T-helper 22 cell (primary cell): ENCODE results near the gene VWA3B.
"Not testable (repeated sequence)": the region's sequence is repeated elsewhere in the genome, so short reads cannot be mapped to it uniquely, and the experiment has no call there.

ENCODE experiments used
- DNase-seq: peaks from one replicate; pipeline ENCODE4 v3.0.0-alpha.2; 2020; ENCODE audit warnings: low read depth

Gene VWA3B

DNA sequence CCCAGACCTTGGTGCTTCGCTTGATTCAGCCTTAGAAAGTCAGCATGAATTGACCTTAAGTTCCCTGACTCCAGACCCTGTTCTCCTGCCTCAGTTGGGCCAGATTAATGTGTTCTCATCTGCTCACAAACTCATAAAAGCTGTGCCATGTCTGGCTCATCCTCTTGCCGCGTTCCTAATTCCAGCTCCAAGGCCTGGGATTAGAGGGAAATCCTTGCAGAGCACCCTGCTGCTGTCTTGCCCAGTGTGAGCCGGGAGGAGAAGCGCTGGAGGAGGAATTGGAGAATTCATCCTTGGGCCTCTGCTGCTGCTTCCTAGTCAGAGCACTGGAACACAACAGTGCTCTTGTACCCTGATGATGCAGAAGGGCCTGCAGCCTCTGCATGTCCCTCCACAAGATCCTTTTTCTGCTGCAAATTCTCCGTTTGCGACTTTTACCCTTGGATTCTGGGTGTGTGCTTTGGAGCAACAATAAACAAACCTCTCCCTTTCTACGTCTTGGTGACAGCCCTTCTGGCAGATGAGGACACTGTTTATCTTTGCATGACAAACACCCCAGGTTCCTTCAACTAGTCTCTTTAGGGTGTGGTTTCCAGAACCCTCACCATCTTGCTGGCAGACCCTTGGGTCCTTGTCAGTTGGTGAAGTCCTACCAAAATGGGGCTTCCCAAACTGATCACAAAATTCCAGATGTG lies 212.4 kb downstream of the VWA3B start:
- no peak for DNase-seq

DNA sequence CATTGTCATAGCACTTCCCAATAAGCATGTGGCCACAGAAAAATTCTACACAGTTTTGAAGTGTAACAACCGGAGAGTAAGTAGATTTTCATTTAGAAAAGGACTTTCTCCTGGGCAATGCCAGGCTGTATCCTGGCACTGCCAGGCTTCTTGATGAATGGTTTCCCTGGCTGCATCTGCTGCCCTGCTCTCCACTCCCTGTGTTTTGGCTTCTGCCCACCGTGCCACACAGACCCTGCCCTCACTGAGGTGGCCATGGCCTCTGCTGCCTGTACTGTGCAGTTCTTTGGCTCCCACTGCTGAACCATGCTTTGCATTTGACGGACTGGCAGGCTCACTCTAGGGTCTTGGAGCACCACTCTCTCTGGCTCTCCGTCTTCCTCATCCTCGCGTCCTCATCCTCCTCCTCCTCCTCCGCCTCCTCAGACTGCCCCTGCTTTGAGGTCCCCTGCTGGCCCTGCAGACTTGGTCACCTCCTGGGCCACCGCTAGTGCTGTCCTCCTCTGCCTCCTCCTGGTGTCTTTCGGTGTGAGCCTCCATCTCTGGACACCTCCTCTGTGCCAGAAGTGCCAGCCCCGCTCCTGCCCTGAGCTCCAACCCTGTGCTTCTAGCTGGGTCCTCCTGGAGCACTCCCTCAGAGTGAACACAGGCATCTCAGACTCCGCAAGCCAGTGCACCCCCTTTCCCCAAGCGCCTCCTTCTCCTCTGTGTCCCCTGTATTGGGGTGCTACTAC lies 213.3 kb downstream of the VWA3B start:
- no peak for DNase-seq

DNA sequence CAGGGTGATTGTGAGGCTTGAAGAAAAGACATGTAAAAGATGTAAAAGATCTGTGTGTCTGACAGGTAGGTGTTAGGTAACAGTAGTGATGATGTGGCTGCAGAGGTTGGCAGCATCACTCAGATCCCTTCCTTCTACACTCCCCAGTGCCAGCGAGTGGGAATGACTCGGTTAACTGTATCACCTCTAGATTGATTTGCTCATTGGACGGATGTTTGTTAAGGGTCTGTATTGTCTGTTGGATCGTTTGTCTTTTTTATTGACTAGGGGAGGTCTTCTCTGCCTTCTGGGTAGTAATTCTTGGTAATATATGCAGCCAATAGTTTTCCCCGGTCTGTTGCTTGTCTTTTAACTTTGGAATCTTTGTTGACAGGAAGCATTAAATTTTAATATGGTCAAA lies 214.5 kb downstream of the VWA3B start:
- no peak for DNase-seq

DNA sequence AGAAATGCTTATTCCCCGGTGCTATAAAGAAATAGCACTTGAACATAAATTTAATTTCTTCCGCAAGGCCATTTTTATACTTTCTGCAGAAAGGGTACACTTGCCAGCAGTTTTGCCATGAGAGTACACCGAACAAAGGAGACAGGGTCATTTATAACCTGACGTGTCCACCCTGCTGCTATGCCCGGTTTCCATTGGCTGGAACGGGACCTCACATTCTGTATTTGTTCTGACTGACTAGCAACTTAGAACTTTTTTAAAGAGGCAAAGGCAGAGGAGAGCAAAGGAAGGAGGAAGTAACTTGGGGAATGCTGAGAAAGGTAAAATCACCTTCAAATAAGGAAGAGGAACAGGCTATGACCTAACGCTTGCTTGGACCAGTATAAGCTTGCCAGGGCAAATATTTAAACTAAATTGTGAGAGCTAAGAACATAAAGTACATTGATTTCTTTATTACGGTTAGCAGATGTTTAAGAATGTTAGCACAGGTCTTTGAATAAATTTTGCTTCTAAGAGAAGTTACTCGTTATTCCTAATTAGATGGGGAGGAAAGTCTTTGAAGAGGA lies 220.2 kb downstream of the VWA3B start:
- DNase-seq = not testable (repeated sequence)

DNA sequence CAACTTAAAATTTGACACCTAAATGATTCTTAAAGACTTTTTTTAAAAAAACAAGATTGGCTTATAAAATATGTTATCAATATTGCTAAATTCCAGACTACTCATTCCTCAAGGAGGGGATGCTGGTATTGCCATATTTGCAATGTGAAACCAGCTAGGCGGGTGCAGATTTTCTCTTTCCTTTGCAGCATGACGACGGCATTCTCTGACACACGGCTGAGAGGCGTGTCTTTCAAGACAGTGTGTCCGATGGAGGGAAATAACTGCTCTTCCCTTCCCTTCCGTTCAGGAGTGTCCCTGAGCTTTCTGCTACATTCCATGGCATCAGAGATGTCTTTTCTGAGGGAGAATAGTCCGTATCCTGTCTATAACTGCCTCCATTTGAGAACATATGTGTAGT lies 221.1 kb downstream of the VWA3B start:
- no peak for DNase-seq

DNA sequence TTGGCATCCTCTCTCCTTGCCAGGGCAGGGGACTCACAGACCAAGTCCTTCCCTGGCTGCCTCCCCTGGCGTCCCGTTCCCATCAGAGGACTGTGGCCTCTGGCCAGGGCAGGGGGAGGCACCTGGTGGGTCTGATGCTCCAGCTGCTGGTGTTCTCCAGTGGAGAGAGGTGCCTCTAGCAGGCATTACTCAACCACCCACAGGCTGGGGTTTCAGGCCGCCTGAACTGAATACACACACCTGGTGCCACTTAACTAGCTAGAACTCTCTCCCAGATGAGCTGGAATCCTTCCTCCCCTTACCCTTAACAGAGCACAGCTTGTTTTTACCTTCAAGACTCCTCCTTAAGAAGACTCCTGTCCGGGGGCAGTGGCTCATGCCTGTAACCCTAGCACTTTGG lies 221.6 kb downstream of the VWA3B start:
- no peak for DNase-seq

DNA sequence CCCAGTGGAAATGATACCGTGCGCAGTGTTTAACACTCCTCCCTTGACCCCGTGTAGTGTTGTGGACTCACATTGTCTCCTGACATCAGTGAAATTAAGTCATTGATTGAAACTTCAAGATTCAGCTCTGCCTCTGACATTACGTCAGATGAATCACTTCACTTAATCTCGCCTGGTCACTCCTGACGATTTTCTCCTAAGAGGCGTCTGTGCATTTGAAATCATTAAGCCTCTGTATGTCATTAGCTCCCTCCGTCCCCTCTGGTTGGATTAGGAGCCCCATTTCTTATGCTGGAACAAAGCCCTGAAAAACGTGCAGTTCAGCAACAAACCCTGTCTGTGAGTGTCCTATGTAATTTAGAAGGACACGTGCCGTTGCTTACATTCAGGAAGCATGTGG lies 222.6 kb downstream of the VWA3B start:
- DNase-seq = no peak

DNA sequence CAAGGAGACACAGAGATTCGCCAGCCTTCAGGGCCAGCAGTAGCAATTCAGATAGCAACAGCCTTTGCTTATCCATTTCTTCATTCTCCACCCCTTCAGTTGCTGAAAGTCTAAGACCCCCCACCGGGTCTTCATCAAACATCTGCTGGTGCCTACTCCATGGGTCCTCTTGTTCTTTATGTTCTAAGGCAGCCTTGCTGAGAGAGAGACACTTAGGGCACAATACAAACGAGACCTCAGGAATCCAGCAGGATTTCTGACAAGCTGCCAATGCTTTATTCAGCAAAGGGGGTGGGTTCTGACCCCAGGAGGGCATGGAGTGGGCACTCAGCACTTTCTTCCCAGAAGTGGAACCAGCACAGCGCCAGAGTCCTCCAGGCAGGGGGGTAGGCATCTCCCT lies 223.0 kb downstream of the VWA3B start:
- DNase-seq = no peak

DNA sequence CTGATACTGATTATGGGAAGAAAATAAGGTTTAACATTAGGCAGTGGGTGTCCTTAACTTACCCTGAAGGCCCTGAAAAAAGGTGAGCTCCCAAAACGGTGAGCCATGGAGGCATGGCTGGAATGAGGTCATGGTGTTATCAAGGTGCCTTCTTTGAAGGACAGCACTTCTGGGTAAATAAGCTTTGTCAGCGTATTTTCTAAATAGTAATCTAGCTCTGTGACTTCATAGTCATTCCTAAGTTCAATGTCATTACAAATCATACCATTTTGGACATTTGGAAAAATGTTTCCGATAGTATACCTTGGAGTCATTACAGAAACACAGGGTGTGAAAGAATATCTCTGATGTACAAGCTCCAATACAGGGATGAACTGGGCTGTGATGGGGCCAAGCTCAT lies 224.1 kb downstream of the VWA3B start:
- no peak for DNase-seq

DNA sequence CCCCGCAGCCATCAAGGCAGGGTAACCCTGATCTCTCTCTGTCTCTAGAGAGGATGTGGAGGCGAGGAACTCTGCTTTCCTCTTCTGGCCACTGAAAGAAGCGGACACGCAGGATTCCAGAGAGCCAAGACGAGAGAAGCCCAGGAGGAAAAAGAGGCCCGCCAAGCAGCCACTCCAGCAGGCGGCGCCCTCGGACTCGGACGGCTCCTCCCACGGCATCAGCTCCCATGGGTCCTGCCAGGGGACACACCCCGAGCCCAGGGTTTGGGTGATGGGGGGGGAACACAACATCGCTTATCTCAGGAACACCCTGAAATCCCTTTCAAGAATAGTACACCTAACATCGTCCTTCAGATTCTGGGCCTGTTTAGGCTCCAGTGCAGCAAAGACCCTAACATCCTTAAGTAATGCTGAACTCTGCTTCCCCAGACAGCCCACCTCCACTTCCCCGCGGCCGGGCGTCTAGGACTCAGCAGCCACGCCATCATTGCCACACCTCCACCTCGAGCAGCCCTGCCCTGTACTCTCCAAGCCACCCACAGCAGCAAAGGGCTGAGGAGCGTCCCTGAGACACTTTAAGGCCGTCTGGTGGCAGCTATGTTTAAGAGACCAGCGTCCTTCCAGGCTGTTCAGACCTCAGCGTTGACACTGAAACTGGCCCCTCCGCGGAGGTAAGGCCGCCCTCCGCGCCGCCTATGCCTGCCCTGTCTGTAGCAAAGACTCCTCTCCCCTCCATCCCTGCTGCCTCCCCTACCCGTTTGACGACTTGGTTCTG lies 225.0 kb downstream of the VWA3B start:
- no peak for DNase-seq

DNA sequence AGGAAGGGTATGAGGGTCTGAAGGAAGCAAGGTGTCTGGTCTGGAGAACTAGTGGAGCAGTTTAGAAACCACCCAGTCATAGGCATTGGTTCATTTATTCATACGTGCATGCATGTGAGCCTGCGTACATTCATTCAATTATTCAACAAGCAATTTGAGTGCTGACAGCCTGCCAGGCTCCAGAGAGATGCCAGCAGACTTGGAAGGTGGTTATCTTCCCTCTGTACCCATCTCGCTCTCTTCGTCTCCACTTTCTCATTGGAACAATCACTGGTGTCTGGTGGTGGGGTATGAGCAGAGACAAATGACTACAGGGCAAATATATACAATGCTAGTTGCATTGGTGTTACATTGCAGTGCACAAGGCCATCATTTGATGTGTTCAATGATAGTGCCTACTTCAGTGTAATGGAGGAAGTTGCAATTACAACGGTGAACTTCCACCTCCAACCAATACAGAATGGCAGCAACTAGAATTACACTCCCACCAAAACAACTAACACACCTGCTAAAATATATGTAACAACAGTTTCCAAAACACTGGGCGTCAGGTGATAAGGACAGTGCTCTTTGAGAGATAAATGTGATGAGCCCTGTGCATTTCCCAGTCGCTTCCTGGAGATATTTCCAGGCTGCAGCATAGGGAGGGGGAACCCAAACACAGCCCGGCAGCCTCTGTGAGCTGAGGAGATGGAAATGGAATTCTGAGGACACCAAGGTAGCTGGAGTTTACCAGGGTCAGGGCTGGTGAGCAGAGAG lies 226.7 kb downstream of the VWA3B start:
- no peak for DNase-seq

DNA sequence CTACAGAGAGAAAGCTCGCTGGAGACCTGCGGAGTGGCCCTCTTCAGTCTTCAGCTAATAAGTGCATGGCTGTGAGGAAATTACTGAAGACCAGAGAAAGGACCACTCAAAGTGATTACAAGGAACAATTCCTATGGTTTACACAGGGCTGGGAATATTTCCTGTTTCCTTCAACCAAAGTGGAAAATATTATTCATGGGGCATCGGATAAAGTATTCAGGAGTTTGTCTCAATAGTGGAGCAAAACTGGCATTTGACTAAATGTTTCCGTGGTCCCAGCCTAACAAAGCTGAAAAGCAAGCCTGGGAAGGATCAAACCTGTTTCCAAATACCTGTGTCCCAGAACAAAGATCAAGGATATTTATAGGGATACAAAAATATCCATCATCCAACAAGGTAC lies 227.3 kb downstream of the VWA3B start:
- DNase-seq = no peak

DNA sequence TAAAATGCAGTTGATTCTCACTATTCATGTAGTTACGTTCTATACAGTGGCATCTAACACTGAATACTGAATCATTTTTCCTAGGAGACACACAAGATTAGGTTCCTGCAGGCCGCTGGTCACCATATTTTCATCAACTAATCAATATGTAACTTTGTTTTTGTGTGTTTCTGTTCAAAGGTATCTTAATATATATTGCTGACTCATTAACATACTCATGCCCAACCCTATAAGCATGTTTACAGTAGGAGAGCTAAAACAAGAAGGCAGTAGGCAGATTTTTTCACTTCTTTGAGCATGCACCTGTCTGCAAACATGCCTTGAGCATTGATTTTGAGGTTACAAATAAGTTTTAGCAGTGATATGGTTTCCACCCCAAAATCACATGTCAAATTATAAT lies 229.0 kb downstream of the VWA3B start:
- no peak for DNase-seq

DNA sequence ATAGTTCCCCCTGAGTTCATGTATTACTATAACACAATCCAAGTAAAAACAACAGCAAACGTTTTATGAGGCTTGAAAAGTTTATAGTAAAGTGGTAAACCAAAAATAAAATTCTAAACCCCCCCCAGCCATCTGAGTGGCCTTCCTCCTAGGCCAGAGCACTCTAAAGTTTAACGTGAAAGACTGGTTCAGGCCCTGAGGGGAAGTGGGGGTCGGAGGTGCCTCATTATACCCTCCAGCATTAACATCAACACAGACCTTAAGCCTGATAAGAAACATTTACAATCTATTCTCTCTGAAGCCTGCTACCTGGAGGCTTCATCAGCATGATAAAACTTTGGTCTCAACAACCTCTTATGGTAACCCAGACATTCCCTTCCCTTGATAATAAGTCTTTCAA lies 230.2 kb downstream of the VWA3B start:
- DNase-seq = no peak

DNA sequence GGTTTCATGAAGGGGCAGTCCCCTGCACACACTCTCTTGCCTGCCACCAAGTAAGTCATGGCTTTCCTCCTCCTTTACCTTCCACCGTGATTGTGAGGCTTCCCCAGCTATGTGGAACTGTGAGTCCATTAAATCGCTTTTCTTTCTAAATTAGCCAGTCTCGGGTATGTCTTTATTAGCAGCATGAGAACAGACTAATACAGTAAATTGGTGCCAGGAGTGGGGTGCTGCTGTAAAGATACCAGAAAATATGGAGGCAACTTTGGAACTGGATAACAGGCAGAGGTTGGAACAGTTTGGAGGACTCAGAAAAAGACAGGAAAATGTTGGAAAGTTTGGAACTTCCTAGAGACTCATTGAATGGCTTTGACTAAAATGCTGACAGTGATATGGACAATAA lies 233.2 kb downstream of the VWA3B start:
- not testable (repeated sequence) for DNase-seq

DNA sequence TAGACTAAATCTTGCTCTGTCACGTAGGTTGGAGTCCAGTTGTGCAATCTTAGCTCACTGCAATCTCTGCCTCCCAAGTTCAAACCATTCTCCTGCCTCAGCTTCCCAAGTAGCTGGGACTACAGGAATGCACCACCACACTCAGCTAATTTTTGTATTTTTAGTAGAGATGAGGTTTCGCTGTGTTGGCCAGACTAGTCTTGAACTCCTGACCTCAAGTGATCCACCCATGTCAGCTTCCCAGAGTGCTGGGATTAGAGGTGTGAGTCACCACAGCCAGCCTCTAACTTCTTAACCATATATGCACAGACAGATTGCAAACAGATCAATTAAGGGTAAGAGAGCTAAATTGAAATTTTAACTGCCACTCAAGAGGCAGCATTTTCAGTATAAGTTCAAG lies 237.2 kb downstream of the VWA3B start:
- no peak for DNase-seq

DNA sequence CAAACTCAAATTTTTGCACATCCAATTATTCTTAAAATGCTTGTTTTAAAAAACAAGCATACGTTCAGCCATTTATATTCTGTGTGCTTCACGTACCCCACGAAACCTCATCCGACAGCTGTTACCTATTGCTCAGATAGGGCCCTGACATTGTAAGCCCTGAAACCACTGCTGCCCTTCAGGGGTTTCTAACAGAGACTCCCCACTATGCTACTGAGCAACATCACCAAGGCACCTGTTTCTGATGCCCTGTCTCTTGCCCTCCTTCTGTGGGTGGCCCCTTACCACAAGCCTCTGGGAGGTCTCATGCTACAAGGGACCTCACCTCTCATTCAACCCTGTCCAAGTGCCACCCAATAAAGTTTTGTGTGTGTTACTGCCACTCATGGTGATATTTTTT lies 240.8 kb downstream of the VWA3B start:
- no peak for DNase-seq

DNA sequence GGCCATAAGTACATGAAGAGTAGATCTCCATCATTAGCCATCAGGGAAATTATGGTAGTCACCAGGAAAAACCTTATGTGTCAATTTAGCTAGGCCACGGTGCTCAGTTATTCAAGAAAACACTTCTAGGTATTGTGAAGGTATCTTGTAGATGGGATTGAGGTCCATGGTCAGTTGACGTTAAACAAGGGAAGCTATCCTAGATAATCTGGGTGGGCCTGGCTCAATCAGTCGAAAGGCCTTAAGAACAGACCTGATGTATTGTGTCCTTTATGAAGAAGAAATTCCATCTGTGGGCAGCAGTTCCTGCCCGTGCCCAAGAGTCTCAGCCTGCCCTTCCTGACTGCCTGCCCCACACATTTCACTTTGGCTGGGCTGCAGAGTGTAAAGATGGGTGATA lies 242.6 kb downstream of the VWA3B start:
- no peak for DNase-seq

DNA sequence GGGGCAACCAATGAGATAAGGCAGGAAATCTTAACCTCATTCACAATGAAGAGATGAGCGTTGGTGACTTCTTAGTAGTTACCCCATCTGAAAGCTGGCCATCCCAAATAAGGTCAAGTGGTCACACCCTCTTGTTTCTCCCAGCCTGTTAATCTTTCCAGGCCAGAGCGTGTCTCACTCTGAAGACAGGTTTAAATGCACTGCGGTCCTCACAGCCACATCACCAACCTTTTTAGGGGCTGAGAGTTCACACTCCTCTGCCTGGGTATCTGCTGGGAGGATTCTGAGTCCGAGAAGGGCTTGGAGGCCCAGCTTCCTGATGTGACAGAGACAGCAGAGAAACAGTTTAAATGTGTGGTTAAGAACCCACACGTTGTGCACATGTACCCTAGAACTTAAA lies 246.0 kb downstream of the VWA3B start:
- DNase-seq = no peak

DNA sequence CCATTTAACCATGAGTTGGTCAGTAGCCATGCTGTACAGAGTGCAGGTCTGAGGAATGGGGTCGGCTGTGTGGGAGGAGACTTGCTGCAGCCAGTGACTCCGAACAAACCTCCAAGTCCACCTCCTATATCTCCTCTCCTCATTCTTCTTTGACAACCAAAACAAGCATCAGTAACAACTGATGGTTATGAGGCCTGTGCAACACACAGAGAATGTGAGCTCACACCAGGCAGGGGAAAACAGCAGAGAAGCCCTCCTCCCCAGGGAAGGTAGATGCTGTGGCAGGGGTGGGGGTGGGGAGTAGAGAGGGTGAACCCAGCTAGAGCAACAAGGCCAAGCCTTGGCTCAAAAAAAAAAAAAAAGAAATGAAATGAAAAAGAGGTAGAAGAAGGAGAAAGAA lies 247.0 kb downstream of the VWA3B start:
- no peak for DNase-seq

DNA sequence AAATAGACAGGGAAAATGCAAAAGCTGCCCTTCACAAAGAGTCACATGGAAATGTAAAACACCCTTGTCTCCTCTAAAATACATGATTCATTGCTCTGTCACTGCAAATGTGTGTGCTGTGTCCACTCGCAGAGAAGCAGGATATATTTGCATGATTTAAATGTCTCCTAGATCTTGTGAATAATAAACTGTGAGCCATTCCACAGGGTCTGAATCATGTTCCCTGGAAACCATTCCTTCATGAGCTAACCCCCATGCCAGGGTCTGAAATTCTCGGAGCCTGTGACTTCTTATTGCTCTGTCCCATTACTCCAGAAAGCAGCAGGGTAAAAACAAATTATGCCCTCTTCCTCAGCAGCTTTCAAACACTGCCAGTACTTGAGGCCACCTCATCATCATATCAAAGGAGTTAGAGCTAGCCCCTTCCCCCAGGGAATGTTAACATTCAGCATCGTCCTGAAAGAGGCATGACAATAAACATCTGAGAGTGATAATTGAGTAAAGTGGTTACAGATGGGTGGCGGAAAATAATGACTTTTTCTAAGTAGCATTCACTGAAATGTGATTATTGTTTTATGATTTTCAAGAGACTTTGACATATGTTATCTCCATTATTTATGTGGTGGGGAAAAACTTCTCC lies 247.6 kb downstream of the VWA3B start:
- no peak for DNase-seq

DNA sequence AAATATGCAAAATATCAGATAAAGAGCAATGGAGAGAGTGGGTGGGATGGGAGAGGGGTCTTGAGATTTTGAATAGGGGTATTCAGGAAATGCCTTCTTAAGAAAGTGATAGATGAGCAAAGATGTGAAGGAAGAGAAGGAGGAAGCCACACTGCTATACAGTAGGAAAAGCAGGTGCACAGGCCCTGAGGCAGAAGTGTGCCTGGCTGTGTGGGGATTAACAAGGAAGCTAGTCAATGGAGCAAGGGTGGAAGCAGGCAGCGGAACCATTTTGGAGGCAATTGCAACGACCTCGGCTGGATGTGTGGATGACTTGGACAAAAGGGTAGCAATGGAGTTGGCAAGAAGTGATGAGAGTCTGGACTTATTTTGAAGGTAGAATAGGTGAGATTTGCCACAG lies 248.3 kb downstream of the VWA3B start:
- no peak for DNase-seq
